Osteocyte (in vitro differentiated cells): ENCODE data around the gene KCNS3. TPM values are rescaled to one million over a fixed set of nuclear protein-coding genes. Genes with fewer than 3 reads are reported as not detected.

Experiments
- DNase-seq: peaks from one replicate; pipeline ENCODE4 v3.0.0; 2021; ENCODE audit warnings: mixed read lengths; ENCODE audit not compliant: unreplicated experiment; ENCODE audit errors: extremely low spot score
- H3K27ac Mint-ChIP-seq: one replicate; pipeline ENCODE4 v1.8.0; 2021; ENCODE audit warnings: mild to moderate bottlenecking, mixed read lengths; ENCODE audit not compliant: unreplicated experiment
- H3K27me3 Mint-ChIP-seq: one replicate; pipeline ENCODE4 v1.8.0; 2021; ENCODE audit warnings: mixed read lengths; ENCODE audit not compliant: unreplicated experiment
- H3K36me3 Mint-ChIP-seq: one replicate; pipeline ENCODE4 v1.8.0; 2021; ENCODE audit warnings: mixed read lengths; ENCODE audit not compliant: unreplicated experiment
- H3K4me1 Mint-ChIP-seq: one replicate; pipeline ENCODE4 v1.8.0; 2021; ENCODE audit warnings: mixed read lengths; ENCODE audit not compliant: unreplicated experiment
- H3K4me3 Mint-ChIP-seq: one replicate; pipeline ENCODE4 v1.8.0; 2021; ENCODE audit warnings: mild to moderate bottlenecking, moderate library complexity, mixed read lengths; ENCODE audit not compliant: unreplicated experiment
- H3K9me3 Mint-ChIP-seq: one replicate; pipeline ENCODE4 v1.8.0; 2021; ENCODE audit warnings: mixed read lengths; ENCODE audit not compliant: unreplicated experiment
- CTCF ChIP-seq: fragments of 200-600 bp; sonication (generic); IDR thresholded peaks from 2 replicates; pipeline ENCODE4 v1.5.0; 2021; ENCODE audit warnings: antibody characterized with exemption, mild to moderate bottlenecking, moderate library complexity
- total RNA-seq: library from RNA; stranded (reverse); gene quantifications from 2 replicates; pipeline ENCODE4 v1.2.1, GENCODE V29; 2021

KCNS3 gene
- total RNA-seq, 1 donor from 2014 or later = not detected

GRCh38 chr2:17892770-17893534 is 14.5 kb downstream of the KCNS3 start:
- Mint-ChIP-seq H3K36me3 (no peaks in the 10 kb centered on the region), H3K27me3 (no peaks in the 10 kb centered on the region), H3K27ac (no peak overlapping the region), H3K9me3 (peaks cover 30% of the 10 kb centered on the region), H3K4me3 (no peak overlapping the region), H3K4me1 (no peaks in the 10 kb centered on the region)
- no peak for TF ChIP-seq CTCF
- DNase-seq = no peak

GRCh38 chr2:17894005-17894404 is 15.5 kb downstream of the KCNS3 start:
- peaks cover 36% of the 10 kb centered on the region for H3K9me3 Mint-ChIP-seq
- no peak overlapping the region for H3K27ac Mint-ChIP-seq
- no peaks in the 10 kb centered on the region for H3K27me3 Mint-ChIP-seq
- H3K4me1 Mint-ChIP-seq = no peaks in the 10 kb centered on the region
- no peak for DNase-seq
- no peaks in the 10 kb centered on the region for H3K36me3 Mint-ChIP-seq
- no peak for TF ChIP-seq CTCF
- H3K4me3 Mint-ChIP-seq = no peak overlapping the region

- no peak for TF ChIP-seq CTCF
- no peaks in the 10 kb centered on the region for H3K27me3 Mint-ChIP-seq
- no peak overlapping the region for H3K27ac Mint-ChIP-seq
- no peak overlapping the region for H3K4me3 Mint-ChIP-seq
- peaks cover 36% of the 10 kb centered on the region for H3K9me3 Mint-ChIP-seq
- no peaks in the 10 kb centered on the region for H3K4me1 Mint-ChIP-seq
- H3K36me3 Mint-ChIP-seq = no peaks in the 10 kb centered on the region
- DNase-seq = no peak
Observed at GRCh38 chr2:17894556-17894955, 16.1 kb downstream of the KCNS3 start.

GRCh38 chr2:17899871-17900270 is 21.4 kb downstream of the KCNS3 start:
- no peak overlapping the region for H3K27ac Mint-ChIP-seq
- H3K27me3 Mint-ChIP-seq = no peaks in the 10 kb centered on the region
- no peak for DNase-seq
- H3K36me3 Mint-ChIP-seq = no peaks in the 10 kb centered on the region
- H3K4me3 Mint-ChIP-seq = no peak overlapping the region
- H3K9me3 Mint-ChIP-seq = peaks cover 16% of the 10 kb centered on the region
- no peaks in the 10 kb centered on the region for H3K4me1 Mint-ChIP-seq
- TF ChIP-seq CTCF = no peak

- no peak overlapping the region for H3K4me3 Mint-ChIP-seq
- peaks cover 16% of the 10 kb centered on the region for H3K9me3 Mint-ChIP-seq
- no peak for DNase-seq
- no peaks in the 10 kb centered on the region for H3K4me1 Mint-ChIP-seq
- no peak for TF ChIP-seq CTCF
- H3K27ac Mint-ChIP-seq = no peak overlapping the region
- no peaks in the 10 kb centered on the region for H3K36me3 Mint-ChIP-seq
- H3K27me3 Mint-ChIP-seq = no peaks in the 10 kb centered on the region
Observed at GRCh38 chr2:17901246-17901645, 22.8 kb downstream of the KCNS3 start.
